ENCODE data around the gene POLR2E. TPM values are rescaled to one million over a fixed set of nuclear protein-coding genes. Genes with fewer than 3 reads are reported as not detected.

The POLR2E gene
- total and polyA plus RNA-seq, 11 donors: 116 to 220 (median 139) TPM

DNA sequence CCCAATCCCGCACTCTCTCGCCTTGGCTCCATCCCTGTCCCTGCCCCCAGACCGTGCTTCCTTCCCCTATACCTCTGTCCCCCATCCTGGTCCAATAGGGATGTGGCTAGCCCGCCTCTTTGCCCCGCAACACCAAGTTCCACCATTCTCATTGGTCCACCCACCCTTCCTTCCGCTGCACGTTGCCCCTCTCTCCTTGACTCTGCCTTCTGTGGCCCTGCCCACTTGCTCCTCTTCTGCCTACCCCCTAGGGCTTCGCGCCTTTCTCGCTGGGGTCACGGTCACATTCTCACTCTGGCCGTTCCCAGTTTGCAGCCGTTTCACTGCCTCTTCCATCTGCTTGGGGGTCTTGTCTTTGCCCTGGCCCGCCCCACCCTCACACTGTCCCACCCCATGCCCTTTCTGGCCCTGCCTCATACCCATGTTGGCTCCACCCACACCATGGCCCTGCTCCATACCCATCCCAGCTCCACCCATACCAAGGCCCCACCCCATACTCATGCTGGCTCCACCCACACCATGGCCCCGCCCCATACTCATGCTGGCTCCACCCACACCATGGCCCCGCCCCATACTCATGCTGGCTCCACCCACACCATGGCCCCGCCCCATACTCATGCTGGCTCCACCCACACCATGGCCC, 32.7 kb downstream of the POLR2E start:
- Histone ChIP-seq H3K27ac (no peak overlapping the region), H3K9me3 (peaks cover 4 to 29% (median 18%) of the 10 kb centered on the region in 12 donors), H3K27me3 (peaks cover 13 to 38% (median 16%) of the 10 kb centered on the region in 9 donors), H3K4me3 (no peak overlapping the region), H3K36me3 (peaks cover 0 to 9% (median 0%) of the 10 kb centered on the region in 9 donors), H3K4me1 (peaks cover 5 to 31% (median 19%) of the 10 kb centered on the region in 12 donors)
- TF ChIP-seq, protein P1, sequence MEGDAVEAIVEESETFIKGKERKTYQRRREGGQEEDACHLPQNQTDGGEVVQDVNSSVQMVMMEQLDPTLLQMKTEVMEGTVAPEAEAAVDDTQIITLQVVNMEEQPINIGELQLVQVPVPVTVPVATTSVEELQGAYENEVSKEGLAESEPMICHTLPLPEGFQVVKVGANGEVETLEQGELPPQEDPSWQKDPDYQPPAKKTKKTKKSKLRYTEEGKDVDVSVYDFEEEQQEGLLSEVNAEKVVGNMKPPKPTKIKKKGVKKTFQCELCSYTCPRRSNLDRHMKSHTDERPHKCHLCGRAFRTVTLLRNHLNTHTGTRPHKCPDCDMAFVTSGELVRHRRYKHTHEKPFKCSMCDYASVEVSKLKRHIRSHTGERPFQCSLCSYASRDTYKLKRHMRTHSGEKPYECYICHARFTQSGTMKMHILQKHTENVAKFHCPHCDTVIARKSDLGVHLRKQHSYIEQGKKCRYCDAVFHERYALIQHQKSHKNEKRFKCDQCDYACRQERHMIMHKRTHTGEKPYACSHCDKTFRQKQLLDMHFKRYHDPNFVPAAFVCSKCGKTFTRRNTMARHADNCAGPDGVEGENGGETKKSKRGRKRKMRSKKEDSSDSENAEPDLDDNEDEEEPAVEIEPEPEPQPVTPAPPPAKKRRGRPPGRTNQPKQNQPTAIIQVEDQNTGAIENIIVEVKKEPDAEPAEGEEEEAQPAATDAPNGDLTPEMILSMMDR (IDR thresholded peaks at IDR 0.05): no peak
- intact Hi-C loops (cut with DNase I): no loop called here
- DNase-seq (no peak), ATAC-seq (no peak)
- 79 to 93% (median 86%) methylated on average over 16 to 17 of the region's 17 CpGs for WGBS, 4 donors

DNA sequence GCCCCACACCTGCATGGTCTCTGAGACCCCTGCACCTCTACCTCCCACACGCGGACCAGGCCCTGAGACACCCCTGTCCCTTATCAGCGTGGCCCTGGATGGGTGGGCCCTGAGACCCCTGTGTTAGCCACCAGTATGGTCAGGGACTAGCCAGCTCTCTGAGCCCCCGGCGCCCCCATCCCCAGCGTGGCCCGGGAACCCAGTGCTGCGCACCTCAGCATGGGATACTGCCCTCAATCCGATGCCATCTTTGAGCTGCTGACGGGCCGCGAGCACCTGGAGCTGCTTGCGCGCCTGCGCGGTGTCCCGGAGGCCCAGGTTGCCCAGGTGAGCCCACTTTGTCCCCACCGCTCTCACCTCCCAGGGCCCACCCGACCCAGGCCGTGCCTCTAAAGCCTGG, 33.2 kb downstream of the POLR2E start:
- H3K27ac ChIP-seq: no peak overlapping the region
- intact Hi-C loops (cut with DNase I): no loop called here
- peaks cover 2 to 26% (median 16%) of the 10 kb centered on the region in 12 donors for H3K4me1 ChIP-seq
- ATAC-seq (no peak), DNase-seq (no peak)
- H3K36me3 ChIP-seq: peaks cover 0 to 13% (median 0%) of the 10 kb centered on the region in 9 donors
- no peak overlapping the region for H3K4me3 ChIP-seq
- H3K27me3 ChIP-seq: peaks cover 8 to 33% (median 11%) of the 10 kb centered on the region in 9 donors
- TF ChIP-seq, protein P1 (IDR thresholded peaks at IDR 0.05): no peak
- TF ChIP-seq POLR2A (IDR thresholded peaks at IDR 0.05): no peak
- 84 to 94% (median 89%) methylated on average over 5 to 20 of the region's 20 CpGs for WGBS, 4 donors
- H3K9me3 ChIP-seq: peaks cover 4 to 34% (median 24%) of the 10 kb centered on the region in 12 donors

DNA sequence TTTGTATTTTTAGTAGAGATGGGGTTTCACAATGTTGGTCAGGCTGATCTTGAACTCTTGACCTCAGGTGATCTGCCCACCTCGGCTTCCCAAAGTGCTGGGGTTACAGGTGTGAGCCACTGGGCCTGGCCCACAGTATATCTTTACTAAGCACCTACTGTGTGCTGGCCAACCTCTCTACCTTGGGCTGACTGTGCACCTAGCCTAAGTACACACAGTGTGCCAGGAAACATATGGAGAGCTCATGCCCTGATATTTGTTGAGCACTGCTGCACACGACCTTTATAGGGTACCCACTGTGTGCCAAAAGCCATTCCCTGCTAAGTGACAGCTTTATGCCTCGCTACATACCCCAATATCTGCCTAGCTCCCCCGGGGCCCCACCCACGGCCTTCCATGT, 34.5 kb downstream of the POLR2E start:
- Histone ChIP-seq H3K27me3 (peaks cover 0 to 20% (median 0%) of the 10 kb centered on the region in 9 donors), H3K36me3 (peaks cover 0 to 25% (median 0%) of the 10 kb centered on the region in 9 donors), H3K9me3 (peaks cover 4 to 47% (median 32%) of the 10 kb centered on the region in 12 donors), H3K4me3 (no peak overlapping the region), H3K4me1 (peaks cover 0 to 13% (median 9%) of the 10 kb centered on the region in 12 donors), H3K27ac (no peak overlapping the region)
- WGBS, 4 donors: 71 to 90% (median 83%) methylated on average over 5 of the region's 5 CpGs
- intact Hi-C loops (cut with DNase I): no loop called here
- DNase-seq: no peak
- no peak for ATAC-seq
- TF ChIP-seq, protein P1 (IDR thresholded peaks at IDR 0.05): no peak
- TF ChIP-seq POLR2A (IDR thresholded peaks at IDR 0.05): no peak

DNA sequence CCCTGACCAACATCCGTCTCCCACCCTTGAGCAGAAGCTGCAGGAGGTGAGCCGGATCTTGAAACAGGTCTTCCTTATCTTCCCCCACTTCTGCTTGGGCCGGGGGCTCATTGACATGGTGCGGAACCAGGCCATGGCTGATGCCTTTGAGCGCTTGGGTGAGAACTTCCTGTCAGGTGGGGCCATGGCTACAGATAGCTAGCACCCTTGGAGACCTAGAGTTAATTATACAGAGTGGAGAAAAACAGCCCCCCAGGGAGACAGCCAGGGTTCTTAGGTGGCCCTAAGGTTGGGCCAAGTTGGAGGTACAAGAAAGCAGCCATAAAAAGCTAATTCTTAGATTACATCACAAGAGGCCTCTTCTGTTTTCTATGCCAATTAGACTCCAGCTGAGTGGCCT, 37.1 kb downstream of the POLR2E start:
- WGBS, 4 donors: 94 to 96% (median 96%) methylated on average over 5 of the region's 5 CpGs
- Histone ChIP-seq H3K9me3 (peaks cover 4 to 56% (median 32%) of the 10 kb centered on the region in 12 donors), H3K4me1 (no peaks in the 10 kb centered on the region), H3K27me3 (no peaks in the 10 kb centered on the region), H3K4me3 (no peak overlapping the region), H3K36me3 (peaks cover 0 to 27% (median 0%) of the 10 kb centered on the region in 9 donors), H3K27ac (no peak overlapping the region)
- ATAC-seq (no peak), DNase-seq (no peak)
- intact Hi-C loops (cut with DNase I): no loop called here
- no peak for TF ChIP-seq POLR2A (IDR thresholded peaks at IDR 0.05)
- TF ChIP-seq, protein P1 (IDR thresholded peaks at IDR 0.05): no peak
